ENCODE data around the gene ARMC12.

Gene ARMC12

DNA sequence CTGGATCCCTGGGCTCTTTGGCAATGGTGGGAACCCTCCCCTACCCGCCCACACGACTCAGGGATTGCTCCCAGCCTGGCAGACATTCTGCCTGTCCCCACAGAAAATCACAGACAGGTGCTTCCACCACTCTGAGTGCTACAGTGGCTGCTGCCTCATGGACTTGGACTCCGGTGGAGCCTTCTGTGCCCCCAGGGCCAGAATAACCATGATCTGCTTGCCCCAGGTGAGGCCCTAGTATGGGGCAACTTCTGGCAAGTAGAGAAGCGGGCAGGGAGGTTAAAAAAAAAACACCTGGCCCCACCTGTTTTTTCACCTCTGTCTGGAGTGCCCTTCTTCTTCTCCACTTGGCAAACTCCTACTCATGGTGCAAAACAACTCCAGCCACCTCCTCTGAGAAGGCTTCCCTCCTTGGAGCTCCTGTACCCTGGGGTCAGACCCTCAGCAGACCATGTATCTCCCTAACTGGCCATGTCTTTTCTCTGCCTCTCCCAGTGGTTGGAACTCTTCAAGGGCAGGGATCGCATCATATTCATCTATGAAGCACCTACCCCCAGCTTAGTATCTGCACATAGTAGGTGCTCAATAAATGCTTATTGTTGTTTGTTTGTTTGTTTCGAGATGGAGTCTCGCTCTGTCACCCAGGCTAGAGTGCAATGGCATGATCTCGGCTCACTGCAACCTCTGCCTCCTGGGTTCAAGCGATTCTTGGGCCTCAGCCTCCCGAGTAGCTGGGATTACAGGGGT lies 40.7 kb downstream of the ARMC12 start:
- FAIRE-seq, result no peak

DNA sequence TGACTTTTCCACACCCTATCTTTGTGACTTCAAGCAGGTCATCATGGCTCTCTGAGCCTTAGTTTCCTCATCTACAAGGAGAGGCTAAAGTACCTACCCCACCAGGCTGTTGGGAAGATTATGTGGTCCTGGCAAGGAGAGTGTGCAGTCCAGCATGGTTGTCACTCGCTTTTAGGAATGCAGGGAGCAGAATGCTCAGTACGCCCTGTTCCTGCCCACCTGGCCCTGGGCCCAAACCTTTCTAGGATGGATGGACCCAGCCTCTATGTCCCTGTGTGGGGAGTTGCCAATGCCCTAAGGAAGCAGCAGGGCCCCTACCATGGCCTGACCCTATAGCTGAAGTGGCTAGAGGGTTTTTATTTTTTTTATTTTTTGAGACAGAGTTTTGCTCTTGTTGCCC lies 41.6 kb downstream of the ARMC12 start:
- no peak for FAIRE-seq

DNA sequence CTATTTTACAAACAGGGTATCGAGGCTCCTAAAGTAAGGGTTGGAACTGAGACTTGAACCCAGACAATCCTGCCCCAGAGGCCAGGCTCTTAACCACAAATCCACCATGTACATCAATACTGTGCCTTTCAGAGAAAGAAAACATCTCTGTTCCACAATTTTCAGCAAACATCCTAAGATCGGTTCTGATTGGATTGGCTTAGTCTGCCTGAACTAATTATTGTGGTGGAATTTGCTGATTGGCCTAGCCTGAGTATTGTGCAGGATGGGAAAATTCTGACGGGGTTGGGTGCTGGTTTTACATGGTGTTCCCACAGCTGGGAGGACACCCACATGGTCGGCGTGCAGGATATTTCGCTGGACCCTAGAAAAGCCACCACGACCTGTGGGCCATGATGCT lies 43.9 kb downstream of the ARMC12 start, which contains the start of gene CLPSL1:
Gene CLPSL1 (plus strand): TSS at position 301 of the 400 bp plus-strand sequence. CDS start 92 bp downstream, at position 393.
- no peak for FAIRE-seq

DNA sequence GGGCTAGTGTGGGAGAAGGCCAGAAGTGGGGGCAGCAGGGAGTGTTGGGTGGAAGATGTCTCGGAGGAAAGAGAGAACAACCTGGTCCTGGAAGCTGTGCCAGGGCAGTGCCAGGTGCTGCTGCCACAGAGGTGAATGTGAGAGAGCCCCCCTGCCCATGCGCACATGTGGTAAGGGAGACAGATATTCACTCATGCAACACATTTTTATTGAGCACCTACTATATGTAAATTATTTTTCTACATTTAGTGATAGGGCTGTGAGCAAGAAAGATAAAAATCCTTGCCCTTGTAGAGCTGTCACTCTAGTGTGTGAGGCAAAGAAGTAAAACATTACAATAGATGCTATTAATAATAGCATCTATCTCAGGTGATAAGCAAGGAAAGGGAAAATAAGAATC lies 44.5 kb downstream of the ARMC12 start:
- FAIRE-seq, result no peak

DNA sequence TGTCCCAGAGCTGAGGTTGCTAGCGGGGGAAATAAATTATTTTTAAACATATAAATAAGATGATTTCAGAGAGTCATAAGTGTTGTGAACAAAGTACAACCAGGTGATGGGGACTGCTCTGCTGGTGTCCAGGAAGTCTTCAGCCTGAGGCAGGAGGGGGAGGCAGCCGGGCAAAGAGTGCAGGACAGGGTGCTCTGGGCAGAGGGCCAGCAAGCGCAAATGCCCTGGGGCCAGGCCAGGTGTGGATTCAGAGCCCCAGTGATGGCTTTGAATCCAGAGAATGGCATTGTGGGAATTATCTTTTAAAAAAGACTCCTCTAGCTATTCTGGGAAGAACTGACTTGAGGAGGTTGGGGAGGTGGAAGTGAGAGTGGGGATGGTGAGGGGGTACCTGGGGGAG lies 45.6 kb downstream of the ARMC12 start:
- FAIRE-seq, result no peak

DNA sequence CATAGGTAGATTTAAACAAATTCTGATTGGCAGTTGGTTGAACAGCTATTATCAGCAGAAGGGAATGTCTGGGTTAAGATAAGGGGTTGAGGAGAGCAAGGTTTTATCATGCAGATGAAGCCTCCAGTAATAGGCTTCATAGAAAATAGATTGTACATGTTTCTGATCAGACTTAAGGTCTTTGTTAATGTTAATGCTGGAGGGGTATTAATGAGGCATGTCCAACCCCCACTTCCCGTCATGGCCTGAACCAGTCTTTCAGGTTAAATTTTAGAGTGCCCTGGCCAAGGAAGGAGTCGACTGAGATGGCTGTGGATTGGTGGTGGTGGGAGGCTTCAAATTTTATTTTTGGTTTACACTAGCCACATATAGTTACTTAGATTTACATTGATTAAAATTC lies 47.4 kb downstream of the ARMC12 start:
- FAIRE-seq, result no peak

DNA sequence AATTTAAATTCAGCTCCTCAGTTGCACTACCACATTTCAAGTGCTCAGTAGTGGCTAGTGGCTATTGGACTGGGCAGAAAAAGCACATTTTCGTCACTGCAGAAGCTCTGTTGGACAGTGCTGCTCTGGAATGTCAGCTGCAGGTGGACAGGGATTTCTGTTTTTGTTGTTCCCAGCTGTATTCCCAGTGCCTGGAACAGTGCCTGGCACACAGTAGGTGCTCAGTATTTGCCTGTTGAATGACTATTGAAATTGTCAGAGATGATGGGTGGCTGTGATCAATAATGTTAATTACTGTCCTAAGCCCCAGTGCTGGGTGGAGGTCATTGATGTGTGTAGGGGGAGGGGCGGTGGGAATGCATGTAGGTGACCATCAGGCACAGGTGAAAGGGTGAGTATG lies 49.4 kb downstream of the ARMC12 start:
- no peak for FAIRE-seq

DNA sequence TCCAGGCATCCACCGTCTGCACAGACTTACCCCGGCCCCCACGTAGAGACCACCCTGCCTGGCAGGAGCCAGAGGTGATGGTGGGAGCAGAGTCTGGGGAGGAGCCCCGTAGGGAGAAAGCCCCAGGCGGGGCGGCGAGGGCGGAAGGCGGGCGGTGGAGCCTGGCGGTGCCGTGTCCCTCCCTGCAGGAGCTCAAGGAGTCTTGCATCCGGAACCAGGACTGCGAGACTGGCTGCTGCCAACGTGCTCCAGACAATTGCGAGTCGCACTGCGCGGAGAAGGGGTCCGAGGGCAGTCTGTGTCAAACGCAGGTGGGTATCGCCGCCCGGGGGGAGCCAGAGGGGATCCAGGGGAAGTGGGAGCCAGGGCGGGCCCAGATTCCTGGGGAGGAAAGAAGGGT lies 50.0 kb downstream of the ARMC12 start:
- FAIRE-seq, result no peak

DNA sequence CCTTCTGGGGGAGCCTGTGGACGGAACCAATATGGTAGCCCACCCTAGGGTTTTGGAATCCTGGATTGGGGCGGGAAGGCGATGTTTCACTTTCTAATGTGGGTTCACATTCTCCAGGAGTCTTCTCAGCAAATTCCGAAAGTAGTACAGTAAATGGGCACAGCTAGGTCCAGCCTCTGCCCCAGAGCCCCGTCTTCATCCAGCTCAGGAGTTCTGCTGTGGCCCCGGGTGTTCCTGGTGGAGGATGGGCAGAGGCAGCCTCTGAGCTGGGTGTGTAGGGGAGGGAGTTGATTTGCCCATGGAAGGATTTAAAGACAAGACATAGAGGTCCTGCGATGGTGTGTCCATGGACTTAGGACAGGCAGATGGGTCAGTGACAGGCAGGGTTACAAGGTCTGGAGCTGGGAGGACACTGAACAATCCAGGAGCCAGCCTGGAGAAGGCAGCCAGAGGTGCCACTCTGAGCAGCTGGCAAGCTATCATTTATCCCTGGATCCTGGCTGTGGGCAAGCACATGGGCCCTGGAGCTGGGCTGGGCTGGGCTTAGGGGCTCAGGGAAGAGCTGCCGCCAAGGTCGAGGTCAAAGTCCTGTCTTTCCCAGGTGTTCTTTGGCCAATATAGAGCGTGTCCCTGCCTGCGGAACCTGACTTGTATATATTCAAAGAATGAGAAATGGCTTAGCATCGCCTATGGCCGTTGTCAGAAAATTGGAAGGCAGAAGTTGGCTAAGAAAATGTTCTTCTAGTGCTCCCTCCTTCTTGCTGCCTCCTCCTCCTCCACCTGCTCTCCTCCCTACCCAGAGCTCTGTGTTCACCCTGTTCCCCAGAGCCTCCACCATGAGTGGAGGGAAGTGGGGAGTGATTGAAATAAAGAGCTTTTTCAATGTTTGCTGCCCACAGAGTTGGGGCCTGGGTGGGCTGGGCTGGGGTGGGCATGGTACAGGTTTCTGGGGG lies 50.7 kb downstream of the ARMC12 start:
- FAIRE-seq, result no peak

DNA sequence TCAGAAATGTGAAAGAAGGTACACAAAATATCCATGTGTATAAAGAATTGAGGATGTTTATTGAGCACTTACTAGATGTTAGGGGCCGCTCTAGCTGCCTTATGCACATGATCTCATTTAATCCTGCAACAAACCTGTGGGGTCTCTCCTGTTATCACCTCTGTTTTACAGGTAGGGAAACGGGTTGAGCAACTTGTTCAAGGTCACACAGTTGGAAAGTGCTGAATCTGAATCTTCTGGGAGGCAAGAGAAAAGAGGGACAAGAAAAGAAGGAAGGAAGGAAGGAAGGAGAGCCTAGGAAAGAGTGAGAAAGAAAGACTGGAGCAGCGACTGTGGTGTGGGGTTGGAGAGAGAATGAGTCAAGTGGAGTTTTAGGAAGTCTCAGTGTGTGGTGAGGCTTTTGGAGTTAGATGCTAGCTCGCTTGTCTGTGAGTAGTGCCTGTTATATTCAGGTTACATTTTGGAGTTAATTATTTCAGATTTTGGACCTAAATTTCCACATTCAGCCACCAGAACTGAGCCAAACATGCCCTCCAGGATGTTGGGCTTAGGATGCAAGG lies 51.7 kb downstream of the ARMC12 start:
- FAIRE-seq, result no peak

DNA sequence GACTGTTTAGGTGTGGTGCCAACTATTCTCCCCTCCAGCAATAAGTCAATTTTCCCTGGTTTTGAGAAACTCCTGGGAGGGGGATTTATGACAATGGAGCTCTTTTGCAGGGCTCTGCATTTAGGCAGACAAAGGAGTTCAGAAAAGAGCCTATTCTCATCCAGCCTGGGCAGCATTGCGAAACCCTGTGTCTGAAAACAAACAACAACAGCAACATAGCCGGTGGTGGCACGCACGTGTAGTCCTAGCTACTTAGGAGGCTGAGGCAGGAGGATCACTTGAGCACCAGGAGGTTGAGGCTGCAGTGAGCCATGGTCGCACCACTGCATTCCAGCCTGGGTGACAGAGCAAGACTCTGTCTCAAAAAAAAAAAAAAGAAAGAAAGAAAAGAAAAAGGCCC lies 53.9 kb downstream of the ARMC12 start:
- FAIRE-seq, result no peak

DNA sequence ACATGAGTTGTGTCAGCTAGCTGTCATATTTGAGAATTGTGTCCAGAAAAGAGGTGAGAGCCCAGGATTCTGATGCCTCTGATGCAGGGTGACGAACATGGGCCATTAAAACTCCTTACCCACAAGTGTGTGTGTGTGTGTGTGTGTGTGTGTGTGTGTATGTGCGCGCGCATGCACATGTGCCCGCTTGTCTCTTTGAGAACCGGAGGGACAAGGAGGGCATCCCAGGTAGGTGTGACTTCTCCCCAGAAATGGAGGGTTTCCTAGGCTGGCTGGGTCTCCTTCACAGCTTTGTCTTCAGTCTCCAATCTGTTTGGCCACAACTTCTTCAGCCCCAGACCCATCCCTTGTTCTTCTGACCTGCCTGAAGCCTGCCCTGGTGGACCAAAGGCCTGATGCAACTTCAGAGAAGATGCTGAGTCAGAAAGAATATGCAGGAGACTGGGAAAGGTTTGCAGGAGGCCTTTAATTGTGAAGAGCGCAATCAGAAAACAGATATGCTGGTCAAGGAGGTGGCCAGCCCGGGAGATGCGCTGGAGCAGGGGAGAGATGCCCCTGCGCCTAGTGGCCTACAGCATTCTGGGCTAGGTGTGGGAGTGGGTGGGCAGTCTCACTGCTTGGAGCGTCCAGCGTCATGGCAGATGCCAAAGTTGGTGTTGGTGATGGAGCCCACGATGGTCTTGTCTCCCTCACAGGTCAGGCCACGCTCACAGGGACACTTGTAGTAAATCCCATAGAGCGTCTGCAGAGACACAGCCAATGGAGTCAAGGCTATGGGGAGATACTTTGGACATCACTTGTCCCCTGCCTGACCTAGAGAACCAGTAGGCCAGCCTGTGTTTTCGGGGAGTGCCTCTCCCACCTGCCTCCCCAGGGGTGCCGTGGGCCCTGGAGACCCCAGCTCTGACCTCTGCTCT lies 58.0 kb downstream of the ARMC12 start:
- no peak for FAIRE-seq

DNA sequence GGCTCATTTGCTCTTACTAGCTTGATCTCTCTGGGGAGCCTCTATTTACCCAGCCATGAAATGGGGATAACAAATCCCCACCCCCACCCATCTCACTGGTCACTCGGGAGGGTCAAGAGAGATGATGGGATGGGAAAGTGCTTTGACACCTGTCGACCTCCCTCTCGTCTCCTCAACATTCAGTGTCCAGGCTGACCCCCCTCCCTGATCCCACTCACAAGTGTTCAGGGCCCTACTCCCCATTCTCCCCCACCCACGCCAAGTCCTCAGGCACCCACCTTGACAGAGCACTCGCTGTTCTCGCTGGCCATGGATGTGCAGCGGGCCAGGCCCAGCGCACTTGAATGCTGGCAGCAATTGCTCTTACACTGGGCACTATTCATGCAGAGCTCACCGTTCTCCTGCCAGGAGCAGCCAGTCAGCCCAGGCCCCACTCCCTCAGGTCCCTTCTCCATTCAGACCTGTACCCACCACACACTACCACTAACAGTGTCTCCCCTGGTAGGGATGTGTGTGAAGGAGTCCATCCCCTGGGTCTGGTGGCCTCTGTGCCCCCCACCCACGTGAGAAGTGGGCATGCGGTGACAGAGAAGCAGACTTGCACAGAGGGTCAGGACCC lies 58.7 kb downstream of the ARMC12 start:
- FAIRE-seq, result no peak

DNA sequence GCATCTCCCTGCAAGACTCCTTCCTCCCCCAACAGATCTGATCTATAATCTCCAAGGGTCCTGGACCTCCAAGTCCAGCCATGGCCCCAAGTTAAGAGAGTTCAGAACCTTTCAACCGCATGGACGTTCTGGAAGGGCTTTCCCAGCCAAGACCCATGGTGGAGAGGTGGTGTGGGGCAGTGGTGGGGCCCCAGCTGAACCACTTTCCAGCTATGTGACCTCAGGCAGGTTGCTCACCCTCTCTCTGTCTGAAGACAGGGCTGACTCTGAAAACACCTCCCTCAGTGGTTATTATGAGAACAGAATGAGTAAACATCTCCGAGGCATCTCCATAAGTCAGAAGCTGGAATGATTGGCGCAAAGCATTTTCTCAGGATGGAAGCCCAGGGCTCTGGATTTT lies 59.4 kb downstream of the ARMC12 start:
- no peak for FAIRE-seq

DNA sequence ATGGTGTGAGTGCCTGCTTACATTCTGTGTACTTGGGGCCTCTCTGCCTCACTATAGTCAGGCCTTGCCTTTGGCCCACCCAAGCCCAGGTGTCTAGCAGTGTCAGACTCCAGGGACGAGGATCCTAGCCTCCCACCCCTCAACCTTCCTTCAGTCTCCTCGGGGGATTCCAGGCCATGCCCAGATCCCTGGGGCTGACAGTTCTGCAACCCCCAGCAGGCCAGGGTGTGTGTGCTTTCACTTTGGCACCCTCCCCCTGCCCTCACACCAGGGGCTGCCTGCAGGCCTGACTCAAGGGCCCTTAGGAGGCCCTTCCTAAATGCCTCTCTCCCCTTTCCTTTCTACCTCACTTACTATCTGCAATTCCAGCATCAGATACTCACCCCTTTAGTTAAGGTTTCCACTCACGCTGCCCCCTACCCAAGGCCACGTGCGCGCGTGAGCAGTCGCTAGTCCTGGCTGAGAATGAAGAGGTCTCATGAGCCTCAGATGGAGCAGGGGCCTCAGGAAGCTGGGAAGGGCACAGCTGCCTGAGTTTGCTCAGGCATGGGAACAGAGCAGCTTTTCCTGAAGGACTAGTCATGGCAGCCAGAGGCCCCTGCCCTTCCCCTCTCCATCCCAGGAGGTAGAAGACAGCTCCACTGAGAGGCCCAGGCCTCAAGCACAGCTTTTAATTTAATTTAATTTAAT lies 61.1 kb downstream of the ARMC12 start:
- no peak for FAIRE-seq

Measured in TTC549 (cell line).